GM13977 (cell line): Measurements from ENCODE around the gene ASTL.

Experiments
- DNase-seq: peaks from one replicate; pipeline ENCODE4 v3.0.0; 2012; ENCODE audit warnings: low spot score
- in situ Hi-C: fragments of 300-500 bp; cut with MboI; formaldehyde crosslinking; loops from one replicate; pipeline ENCODE4 v1.12.0; 2022; ENCODE audit warnings: low sequenced_read_pairs, low pct_unique_long_range_greater_than_20kb, mixed read lengths, inconsistent platforms; ENCODE audit not compliant: unreplicated experiment
- TF ChIP-seq, protein P1 (sequence below): IDR thresholded peaks from 2 replicates; pipeline ENCODE4 v1.5.1; 2012; ENCODE audit warnings: mild to moderate bottlenecking, control low read depth; ENCODE audit not compliant: insufficient read depth; ENCODE audit errors: extremely low read depth, missing control alignments

The ASTL gene

DNA sequence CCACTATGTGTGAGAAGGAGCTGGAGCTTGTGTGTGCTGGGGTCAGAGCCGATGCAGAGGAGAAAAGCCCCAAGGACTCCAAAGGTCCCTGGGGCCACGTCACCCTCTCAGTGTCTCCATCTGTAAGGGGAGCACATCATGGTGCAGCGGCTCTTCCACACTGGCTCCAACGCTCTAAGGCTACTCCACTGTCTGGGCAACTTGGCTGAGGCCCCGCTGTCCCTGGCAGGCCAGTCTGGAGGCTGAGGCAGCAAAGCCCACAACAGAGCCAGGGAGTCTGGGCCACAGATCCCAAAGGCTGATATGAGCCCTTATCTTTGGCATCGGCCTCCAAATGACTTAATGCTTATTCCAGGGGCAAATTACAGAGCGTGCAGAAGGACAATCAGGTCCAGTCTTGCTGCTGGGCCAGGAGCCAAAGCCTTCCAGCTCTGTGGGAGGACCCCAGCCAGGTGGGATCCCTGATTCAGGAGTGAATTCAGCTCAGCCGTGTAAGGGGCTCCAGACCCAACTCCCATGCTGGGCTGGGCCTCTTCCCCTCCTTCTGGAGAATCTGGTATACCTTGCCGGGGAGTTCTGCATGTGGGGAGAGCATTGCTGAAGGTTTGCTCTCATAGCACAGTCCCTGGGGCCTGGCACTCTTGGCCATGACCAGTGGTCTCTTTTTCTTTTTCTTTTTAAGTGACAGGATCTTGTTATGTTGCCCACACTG lies 8.7 kb upstream of the ASTL start:
- in situ Hi-C loops: no loop called here
- TF ChIP-seq, protein P1, sequence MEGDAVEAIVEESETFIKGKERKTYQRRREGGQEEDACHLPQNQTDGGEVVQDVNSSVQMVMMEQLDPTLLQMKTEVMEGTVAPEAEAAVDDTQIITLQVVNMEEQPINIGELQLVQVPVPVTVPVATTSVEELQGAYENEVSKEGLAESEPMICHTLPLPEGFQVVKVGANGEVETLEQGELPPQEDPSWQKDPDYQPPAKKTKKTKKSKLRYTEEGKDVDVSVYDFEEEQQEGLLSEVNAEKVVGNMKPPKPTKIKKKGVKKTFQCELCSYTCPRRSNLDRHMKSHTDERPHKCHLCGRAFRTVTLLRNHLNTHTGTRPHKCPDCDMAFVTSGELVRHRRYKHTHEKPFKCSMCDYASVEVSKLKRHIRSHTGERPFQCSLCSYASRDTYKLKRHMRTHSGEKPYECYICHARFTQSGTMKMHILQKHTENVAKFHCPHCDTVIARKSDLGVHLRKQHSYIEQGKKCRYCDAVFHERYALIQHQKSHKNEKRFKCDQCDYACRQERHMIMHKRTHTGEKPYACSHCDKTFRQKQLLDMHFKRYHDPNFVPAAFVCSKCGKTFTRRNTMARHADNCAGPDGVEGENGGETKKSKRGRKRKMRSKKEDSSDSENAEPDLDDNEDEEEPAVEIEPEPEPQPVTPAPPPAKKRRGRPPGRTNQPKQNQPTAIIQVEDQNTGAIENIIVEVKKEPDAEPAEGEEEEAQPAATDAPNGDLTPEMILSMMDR: no peak
- DNase-seq: no peak

DNA sequence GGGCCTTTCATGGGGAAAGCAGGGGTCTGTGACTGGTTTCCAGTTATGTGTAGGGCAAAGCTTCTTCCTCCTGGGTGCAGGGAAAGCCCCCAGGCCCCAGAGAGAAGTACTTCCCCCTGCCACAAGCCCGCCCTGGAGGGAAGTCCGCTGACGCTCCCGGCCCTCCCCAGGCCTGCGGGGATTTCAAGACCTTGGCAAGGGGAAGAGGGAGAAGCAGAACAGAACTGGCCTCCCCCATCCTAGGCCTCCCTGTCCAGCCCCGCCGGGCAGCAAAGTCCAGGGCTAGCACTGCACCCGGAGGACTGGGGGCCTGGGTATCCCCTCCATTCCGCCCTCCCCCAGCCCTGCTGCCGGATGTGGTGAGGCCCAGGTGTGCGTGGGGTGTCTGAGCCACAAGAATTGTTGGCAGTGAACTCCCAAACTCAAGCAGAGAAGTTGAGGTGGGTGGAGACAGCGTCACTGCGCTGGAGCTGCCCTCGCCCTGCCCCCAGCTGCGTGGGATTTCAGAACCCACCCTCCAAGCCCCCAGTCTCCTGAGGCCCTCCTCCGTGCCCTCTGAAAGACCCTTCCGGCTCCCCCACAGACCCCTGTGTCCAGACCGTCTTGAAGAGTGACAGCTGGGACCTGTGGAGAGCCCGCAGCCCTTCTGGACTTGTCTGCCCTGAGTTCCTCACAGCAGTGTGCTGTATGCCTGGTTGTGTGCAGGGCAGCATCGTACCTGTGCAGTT lies 8.0 kb upstream of the ASTL start:
- in situ Hi-C loops: no loop called here
- TF ChIP-seq, protein P1: no peak
- peak; percentile 87 for DNase-seq

DNA sequence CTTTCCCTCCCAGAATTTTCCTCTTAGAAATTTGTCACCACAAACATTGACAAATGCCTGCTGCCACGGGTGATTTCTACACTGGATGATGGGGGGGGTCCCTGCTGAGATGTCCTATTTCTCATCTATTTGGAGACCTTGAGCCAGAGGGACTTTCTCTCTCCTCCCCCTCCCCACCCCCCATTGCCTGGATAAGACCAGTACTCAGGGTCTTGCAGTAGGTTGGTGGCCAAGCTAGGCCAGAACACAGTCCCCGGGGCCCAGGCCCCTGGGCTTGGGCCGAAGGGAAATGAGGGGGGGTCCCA lies 7.5 kb upstream of the ASTL start:
- TF ChIP-seq, protein P1: no peak
- in situ Hi-C loops: no loop called here
- DNase-seq: no peak

DNA sequence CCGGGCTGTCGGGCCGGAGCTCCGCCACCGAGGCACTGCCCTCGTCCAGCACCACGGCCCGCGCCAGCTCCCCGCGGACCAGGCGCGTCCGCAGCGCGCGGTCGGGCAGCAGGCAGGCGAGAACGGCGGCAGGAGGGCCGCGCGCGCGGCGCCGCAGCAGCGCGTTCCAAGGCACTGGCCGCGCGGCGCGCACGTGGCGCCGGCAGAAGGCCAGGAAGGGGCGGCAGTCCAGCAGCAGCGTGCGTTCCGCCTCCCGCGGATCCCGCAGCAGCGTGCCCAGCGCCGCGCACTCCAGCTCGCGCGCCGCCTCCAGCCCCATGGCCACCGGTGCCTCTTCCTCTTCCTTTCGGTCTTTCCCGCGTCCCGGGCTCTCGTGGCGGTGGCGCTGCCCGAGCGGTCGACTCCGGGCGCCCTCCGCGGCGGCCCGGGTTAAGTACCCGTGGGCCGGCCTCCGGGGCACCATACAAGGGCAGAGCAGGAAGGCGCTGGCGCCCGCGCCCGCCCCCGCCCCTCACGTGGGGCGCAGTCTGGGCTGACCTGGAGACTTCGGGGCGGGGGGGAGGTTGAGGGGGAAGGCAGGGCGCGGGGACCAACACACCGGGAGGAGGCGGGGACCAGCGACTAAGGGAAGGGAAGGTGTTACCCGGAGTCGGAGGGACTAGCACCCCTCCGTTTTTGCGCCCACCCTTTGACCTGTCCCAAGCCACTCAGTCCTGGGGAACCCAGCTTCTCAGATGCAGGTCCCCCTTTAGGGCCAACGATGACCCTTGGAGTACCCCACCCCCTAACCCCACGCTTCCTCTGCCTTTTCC lies 6.9 kb upstream of the ASTL start, which contains the start of gene DUSP2:
TSS of gene DUSP2 (minus strand) at position 405 of the 812 bp plus-strand sequence. CDS start at position 319, 86 bp downstream.
- TF ChIP-seq, protein P1: no peak
- in situ Hi-C loops: no loop called here
- DNase-seq: peak; percentile 98

DNA sequence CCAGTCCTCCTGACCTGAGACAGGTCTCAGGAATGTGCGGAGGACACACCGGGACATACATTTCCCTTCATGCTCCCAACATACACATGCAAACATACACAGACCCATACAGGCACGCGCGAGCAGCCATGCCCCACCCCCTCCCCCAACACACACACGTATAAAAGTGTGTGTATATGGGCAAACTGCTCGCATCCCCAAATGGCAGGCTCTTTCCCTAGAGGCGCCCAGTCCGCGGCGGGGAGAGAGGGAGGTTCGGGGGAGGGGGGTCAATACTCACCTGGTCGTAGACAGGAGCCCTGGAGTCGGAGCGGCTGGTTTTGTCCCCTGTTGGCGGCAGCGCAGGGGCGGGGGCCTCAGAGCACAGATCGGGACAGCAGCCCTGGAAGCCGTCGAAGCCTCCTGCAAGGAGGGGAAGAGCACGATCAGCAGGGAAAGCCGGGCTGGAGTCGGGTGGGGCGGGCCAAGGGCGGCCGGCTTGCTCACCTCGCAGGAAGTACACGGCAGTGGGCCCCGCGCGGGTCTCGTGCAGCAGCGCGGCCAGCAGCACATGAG lies 6.3 kb upstream of the ASTL start:
- DNase-seq: no peak
- TF ChIP-seq, protein P1: no peak
- in situ Hi-C loops: no loop called here

DNA sequence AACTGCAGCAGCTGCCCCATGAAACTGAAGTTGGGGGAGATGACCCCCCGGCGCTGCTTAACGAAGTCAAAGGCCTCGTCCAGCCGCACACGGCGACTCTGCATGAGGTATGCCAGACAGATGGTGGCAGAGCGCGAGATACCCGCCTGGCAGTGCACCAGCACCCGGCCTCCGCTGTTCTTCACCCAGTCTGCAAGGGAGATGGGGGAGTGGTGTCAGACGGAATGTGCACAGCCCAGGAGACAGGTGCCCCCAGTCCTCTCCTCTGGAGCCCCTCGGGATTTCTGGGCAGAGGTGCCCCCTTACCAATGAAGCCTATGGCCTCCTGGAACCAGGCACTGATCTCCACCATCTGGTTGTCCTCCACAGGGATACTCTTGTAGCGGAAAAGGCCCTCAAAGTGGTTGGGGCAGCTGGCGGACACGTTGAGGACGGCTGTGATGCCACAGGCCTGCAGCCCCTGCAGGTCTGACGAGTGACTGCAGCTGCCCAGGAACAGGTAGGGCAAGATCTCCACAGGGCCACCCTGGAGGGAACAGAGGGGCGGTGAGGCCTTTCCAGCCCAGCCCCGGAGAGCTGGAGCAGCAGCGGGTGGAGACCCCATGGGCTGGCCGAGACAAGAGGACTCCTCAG lies 5.7 kb upstream of the ASTL start:
- in situ Hi-C loops: no loop called here
- TF ChIP-seq, protein P1: peak; percentile 10
- DNase-seq: peak; percentile 62
